GM23338 (cell line): ENCODE data around the gene CELF4.

Source experiments
- CTCF ChIP-seq, 2 experiments: fragments of 200-600 bp in 1 of 2; sonication (generic) in 1 of 2; conservative IDR thresholded peaks; 2 replicates each; pipeline versions ENCODE4 v1.5.1 to v1.6.1; 2016 to 2017; ENCODE audit warnings: antibody characterized with exemption in 2 of 2, low read depth in 2 of 2, mild to moderate bottlenecking in 2 of 2, moderate library complexity in 1 of 2
- EZH2phosphoT487 ChIP-seq: fragments of 200-600 bp; sonication (generic); IDR thresholded peaks from one replicate; pipeline ENCODE4 v1.8.1; 2018; ENCODE audit warnings: antibody characterized with exemption; ENCODE audit not compliant: unreplicated experiment
- REST ChIP-seq: IDR thresholded peaks from one replicate; pipeline ENCODE4 v1.6.1; 2018; ENCODE audit warnings: antibody characterized with exemption; ENCODE audit not compliant: unreplicated experiment

GRCh38 chr18:37495354-37495753 is 70.2 kb downstream of the CELF4 start:
- TF ChIP-seq EZH2phosphoT487: no peak
- no peak for TF ChIP-seq REST
- no peak for TF ChIP-seq CTCF (conservative IDR thresholded peaks at IDR 0.05; ENCODE audit: low read depth in 2 of 2)
